ENCODE measurements around the gene KCNH6. TPM values are rescaled to one million over a fixed set of nuclear protein-coding genes. Genes with fewer than 3 reads are reported as not detected.

KCNH6 gene
- total and polyA plus RNA-seq, 9 of the 15 experiments (the other 6 are each of a cell fraction or from before 2014, with no cell fraction given) = not detected

DNA sequence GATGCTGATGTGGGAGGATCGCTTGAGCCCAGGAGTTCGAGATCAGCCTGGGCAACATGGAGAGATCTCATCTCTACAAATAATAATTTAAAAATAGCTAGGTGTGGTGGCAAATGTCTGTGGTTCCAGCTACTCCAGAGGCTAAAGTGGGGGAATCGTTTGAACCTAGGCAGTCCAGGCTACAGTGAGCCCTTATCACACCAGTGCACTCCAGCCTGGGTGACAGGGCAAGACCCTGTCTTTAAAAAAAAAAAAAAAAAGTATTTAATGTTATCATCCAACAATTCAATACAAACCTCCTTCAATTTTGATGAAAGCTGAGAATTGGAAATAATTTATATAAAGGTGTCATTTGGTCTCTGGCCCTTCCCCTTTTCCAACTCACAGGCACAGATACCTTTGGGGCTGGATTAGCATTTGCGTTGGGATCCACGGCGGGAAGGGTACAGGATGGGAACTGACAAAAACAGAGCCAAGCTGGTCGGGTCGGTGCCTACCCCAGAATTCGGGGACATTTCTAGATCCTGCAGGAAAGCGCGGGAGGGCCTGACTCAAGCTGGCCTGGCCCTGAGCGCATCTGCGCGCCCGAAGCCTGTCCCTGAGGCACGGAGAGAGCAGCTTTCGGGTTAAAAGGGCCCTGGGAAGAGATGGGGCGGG, 26.3 kb downstream of the KCNH6 start (continued):
- TF ChIP-seq, protein P1, sequence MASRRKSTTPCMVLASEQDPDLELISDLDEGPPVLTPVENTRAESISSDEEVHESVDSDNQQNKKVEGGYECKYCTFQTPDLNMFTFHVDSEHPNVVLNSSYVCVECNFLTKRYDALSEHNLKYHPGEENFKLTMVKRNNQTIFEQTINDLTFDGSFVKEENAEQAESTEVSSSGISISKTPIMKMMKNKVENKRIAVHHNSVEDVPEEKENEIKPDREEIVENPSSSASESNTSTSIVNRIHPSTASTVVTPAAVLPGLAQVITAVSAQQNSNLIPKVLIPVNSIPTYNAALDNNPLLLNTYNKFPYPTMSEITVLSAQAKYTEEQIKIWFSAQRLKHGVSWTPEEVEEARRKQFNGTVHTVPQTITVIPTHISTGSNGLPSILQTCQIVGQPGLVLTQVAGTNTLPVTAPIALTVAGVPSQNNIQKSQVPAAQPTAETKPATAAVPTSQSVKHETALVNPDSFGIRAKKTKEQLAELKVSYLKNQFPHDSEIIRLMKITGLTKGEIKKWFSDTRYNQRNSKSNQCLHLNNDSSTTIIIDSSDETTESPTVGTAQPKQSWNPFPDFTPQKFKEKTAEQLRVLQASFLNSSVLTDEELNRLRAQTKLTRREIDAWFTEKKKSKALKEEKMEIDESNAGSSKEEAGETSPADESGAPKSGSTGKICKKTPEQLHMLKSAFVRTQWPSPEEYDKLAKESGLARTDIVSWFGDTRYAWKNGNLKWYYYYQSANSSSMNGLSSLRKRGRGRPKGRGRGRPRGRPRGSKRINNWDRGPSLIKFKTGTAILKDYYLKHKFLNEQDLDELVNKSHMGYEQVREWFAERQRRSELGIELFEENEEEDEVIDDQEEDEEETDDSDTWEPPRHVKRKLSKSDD (conservative IDR thresholded peaks at IDR 0.05; ENCODE audit: low read length) = no peak
- TF ChIP-seq ZNF280B (CRISPR knock-in tag; IDR thresholded peaks at IDR 0.05) (no peak), E2F5 (CRISPR knock-in tag; IDR thresholded peaks at IDR 0.05) (peak; percentile 41; the same call in 1 of the 2 replicates), NR2C1 (IDR thresholded peaks at IDR 0.05) (no peak), NR2C1 (tag; IDR thresholded peaks at IDR 0.05) (no peak), ZNF77 (CRISPR knock-in tag; IDR thresholded peaks at IDR 0.05) (no peak), KLF1 (tag; IDR thresholded peaks at IDR 0.05) (0 out of 2 replicates have a peak, but pooled peaks have one; percentile 28), ZBTB43 (CRISPR knock-in tag; IDR thresholded peaks at IDR 0.05) (no peak), MEF2A (IDR thresholded peaks at IDR 0.05; ENCODE audit: control insufficient read depth, low read depth, low read length) (peak; percentile 17; the same call in 1 of the 2 replicates), E2F3 (CRISPR knock-in tag; IDR thresholded peaks at IDR 0.05) (peak; percentile 79; the same call in 1 of the 2 replicates), VEZF1 (CRISPR knock-in tag; IDR thresholded peaks at IDR 0.05) (no peak), ZNF740 (CRISPR knock-in tag; IDR thresholded peaks at IDR 0.05) (no peak), ZNF740 (tag; IDR thresholded peaks at IDR 0.05) (no peak), COPS2 (conservative IDR thresholded peaks at IDR 0.05) (no peak), HDAC3 (IDR thresholded peaks at IDR 0.05; ENCODE audit: borderline replicate concordance, partially characterized antibody) (no peak), SMARCC2 (IDR thresholded peaks at IDR 0.05; ENCODE audit: low read depth) (0 out of 2 replicates have a peak, but pooled peaks have one; percentile 35), PHB (CRISPR knock-in tag; IDR thresholded peaks at IDR 0.05) (0 out of 2 replicates have a peak, but pooled peaks have one; percentile 53)
